AG04450 (cell line): ENCODE results near the gene DNASE2. TPM values are rescaled to one million over a fixed set of nuclear protein-coding genes. Genes with fewer than 3 reads are reported as not detected.
"Not testable (repeated sequence)": the region's sequence is repeated elsewhere in the genome, so short reads cannot be mapped to it uniquely, and the experiment has no call there.

Experiments used
- CTCF ChIA-PET: fragments of 300-600, 350-600 bp; formaldehyde crosslinking; extraction: SDS; loops from one replicate; lab custom pipeline; 2022; ENCODE audit warnings: antibody characterized with exemption, inconsistent platforms; lab: Charles Lee
- POLR2A ChIA-PET: fragments of 350-600 bp; formaldehyde crosslinking; extraction: SDS; loops from one replicate; lab custom pipeline; 2021; ENCODE audit warnings: antibody characterized with exemption, inconsistent platforms; lab: Yijun Ruan, JAX
- DNase-seq: peaks from one replicate; pipeline ENCODE4 v3.0.0-alpha.2; 2011; ENCODE audit warnings: low read depth, low spot score
- H3K27ac ChIP-seq: one replicate; pipeline ENCODE4 v1.5.1; 2012; ENCODE audit warnings: low read depth, low read length, control low read depth
- H3K27me3 ChIP-seq: one replicate; pipeline ENCODE4 v1.6.0; 2012; ENCODE audit warnings: low read length; ENCODE audit not compliant: control insufficient read depth, insufficient read depth
- H3K4me3 ChIP-seq: 2 replicates; pipeline ENCODE4 v1.5.1; 2011; ENCODE audit warnings: mild to moderate bottlenecking, low read depth, low read length, control low read depth
- H3K9me3 ChIP-seq: 2 replicates; pipeline ENCODE4 v1.5.1; 2012; ENCODE audit warnings: low read length; ENCODE audit not compliant: control insufficient read depth, insufficient read depth
- polyA plus RNA-seq: library from polyadenylated mRNA; depleted of rRNA; stranded (reverse); fragments of >200 nt; gene quantifications from 2 replicates; pipeline ENCODE4 v1.2.3, GENCODE V29; 2011
- TF ChIP-seq, protein P1 (sequence below): IDR thresholded peaks from 2 replicates; pipeline ENCODE4 v1.5.1; 2011; ENCODE audit warnings: low read depth, low read length, control low read depth, inconsistent platforms

Gene DNASE2
- polyA plus RNA-seq, 1 experiment, result 28.9 TPM

DNA sequence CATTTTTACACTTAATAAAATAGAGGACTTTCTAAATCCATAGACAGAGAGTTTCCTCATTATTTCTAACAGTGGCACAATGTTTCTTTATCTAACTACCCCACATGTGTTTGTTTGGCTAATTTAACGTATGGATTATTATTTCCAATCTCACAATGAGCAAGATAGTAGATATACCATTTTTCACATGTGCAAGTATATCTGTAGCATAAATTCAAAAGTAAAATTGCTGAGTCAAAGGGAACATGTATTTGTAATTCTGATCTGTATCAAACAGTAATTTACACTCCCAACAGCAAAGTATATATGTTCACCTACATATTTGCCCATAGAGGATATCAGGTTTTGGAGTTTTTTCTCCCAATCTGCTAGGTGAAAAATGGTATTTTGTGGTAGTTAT lies 24.6 kb downstream of the DNASE2 start:
- Histone ChIP-seq H3K27ac (no peak overlapping the region), H3K9me3 (peaks cover 7% of the 10 kb centered on the region; the same call in 1 of the 2 replicates), H3K27me3 (no peaks in the 10 kb centered on the region), H3K4me3 (no peak overlapping the region)
- POLR2A ChIA-PET, result no interaction called here
- no peak for DNase-seq
- TF ChIP-seq, protein P1, sequence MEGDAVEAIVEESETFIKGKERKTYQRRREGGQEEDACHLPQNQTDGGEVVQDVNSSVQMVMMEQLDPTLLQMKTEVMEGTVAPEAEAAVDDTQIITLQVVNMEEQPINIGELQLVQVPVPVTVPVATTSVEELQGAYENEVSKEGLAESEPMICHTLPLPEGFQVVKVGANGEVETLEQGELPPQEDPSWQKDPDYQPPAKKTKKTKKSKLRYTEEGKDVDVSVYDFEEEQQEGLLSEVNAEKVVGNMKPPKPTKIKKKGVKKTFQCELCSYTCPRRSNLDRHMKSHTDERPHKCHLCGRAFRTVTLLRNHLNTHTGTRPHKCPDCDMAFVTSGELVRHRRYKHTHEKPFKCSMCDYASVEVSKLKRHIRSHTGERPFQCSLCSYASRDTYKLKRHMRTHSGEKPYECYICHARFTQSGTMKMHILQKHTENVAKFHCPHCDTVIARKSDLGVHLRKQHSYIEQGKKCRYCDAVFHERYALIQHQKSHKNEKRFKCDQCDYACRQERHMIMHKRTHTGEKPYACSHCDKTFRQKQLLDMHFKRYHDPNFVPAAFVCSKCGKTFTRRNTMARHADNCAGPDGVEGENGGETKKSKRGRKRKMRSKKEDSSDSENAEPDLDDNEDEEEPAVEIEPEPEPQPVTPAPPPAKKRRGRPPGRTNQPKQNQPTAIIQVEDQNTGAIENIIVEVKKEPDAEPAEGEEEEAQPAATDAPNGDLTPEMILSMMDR, result no peak
- CTCF ChIA-PET, result no interaction called here

DNA sequence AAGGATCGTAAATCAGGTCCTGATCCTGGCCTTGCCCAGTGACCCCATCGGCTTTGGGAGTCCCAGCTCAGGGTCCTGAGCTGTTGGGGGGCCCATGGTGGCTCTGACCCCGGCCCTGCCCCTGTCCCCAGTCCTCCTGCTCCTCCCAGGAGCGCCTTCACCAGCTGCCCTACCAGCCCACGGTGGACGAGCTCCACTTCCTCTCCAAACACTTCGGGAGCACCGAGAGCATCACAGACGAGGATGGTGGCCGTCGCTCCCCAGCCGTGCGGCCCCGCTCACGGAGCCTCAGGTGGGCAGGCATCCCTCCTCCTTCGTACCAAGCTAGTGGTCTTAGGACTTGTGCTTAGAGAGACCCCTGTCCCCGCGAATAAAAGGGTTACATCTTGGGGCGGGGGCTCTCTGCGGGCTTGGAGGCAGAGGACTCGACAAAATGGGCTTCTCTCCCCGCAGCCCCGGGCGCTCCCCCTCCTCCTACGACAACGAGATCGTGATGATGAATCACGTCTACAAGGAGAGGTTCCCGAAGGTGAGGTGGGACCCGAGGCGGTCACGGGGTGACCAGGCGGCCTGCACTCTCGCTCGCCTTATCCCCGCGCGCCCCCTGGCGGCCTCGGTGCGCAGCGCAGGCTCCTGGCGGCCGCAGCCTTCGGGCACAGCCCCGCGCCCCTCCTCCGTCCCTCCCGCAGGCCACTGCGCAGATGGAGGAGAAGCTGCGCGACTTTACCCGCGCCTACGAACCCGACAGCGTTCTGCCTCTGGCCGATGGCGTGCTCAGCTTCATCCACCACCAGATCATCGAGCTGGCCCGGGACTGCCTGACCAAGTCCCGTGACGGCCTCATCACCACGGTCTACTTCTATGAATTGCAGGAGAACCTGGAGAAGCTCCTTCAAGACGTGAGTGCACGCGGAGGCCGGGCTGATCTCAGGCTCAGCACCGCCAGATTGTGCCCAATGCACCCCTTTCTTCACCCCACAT lies 33.8 kb downstream of the DNASE2 start:
- no peak overlapping the region for H3K27ac ChIP-seq
- DNase-seq, result no peak
- TF ChIP-seq, protein P1, result peak; percentile 88
- H3K27me3 ChIP-seq, result peaks cover 12% of the 10 kb centered on the region
- ChIA-PET POLR2A (interaction anchor here (0.8 to 1.5 kb wide), 3 partner anchors 56 to 125 kb away, joined by 3 to 4 read pairs (median 3); partner anchors contain the start of gene JUNB), CTCF (interaction anchor here (0.6 to 9.9 kb wide), 55 partner anchors 10 to 283 kb away, joined by 3 to 247 read pairs (median 4); partner anchors contain the start of genes CALR, DNASE2, GET3 and RNASEH2A)
- no peaks in the 10 kb centered on the region for H3K9me3 ChIP-seq
- peak overlapping the region; percentile 42 for H3K4me3 ChIP-seq

DNA sequence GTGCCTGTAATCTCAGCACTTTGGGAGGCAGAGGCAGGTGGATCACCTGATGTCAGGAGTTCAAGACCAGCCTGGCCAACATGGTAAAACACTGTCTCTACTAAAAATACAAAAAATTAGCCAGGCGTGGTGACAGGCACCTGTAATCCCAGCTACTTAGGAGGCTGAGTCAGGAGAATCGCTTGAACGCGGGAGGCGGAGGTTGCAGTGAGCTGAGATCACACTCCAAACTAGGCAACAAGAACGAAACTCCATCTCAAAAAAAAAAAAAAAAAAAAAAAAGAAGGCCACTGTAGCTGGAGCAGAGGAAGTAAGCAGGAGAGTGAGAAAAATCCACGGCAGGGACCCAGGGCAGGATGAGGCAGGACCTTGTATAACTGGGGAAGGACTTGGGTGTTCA lies 34.6 kb downstream of the DNASE2 start:
- H3K4me3 ChIP-seq, H3K27ac ChIP-seq, DNase-seq, H3K9me3 ChIP-seq: not testable (repeated sequence)
- CTCF ChIA-PET, result interaction anchor here (0.6 to 9.9 kb wide), 23 partner anchors 9 to 171 kb away, joined by 3 to 247 read pairs (median 5); partner anchors contain the start of genes CALR, RNASEH2A, RTBDN and TNPO2
- peaks cover 16% of the 10 kb centered on the region for H3K27me3 ChIP-seq
- POLR2A ChIA-PET, result interaction anchor here (1.1 to 1.5 kb wide), 2 partner anchors 55 to 124 kb away, joined by 3 read pairs; partner anchors contain the start of gene JUNB

DNA sequence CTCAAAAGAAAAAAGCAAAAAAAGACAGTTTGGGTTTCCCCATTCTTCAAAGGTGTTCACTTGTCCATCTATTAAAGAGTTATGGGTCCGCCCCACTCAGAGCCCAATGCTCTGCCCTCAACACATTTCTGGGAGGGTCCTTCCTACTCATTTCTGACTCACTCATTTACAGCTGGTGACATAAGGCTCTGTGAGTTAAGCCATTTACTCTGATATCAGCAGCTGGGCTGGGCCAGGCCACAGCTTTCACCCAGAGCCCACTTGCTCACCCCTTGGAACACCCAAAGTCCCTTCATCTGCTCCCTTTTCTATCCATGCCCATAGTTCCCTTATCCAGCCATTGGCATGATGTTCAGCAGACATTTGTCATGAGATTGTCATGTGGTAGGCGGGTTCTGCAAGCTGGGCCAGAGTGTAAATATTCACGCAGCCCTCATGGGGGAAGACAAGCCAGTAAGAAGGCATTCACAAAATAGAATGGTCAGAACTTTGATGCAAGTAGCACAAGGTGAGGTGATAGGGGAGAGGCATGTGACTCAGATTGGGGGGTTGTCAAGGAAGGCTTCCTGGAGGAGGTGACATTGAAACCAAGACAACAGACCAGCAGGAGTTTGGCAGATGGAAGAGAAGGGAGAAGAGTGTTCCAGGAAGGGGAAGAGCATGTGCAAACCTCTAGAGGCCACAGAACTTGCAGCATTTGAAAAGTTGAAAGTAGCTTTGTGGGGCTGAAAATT lies 37.1 kb downstream of the DNASE2 start:
- peaks cover 35% of the 10 kb centered on the region for H3K27me3 ChIP-seq
- POLR2A ChIA-PET, result no interaction called here
- no peak for DNase-seq
- CTCF ChIA-PET, result interaction anchor here (9.9 kb wide), 1 partner anchor 81 kb away, joined by 247 read pairs; no protein-coding TSS in a partner anchor
- no peak overlapping the region for H3K4me3 ChIP-seq
- H3K9me3 ChIP-seq, result peaks cover 5% of the 10 kb centered on the region; the same call in 1 of the 2 replicates
- TF ChIP-seq, protein P1, result no peak
- no peak overlapping the region for H3K27ac ChIP-seq

DNA sequence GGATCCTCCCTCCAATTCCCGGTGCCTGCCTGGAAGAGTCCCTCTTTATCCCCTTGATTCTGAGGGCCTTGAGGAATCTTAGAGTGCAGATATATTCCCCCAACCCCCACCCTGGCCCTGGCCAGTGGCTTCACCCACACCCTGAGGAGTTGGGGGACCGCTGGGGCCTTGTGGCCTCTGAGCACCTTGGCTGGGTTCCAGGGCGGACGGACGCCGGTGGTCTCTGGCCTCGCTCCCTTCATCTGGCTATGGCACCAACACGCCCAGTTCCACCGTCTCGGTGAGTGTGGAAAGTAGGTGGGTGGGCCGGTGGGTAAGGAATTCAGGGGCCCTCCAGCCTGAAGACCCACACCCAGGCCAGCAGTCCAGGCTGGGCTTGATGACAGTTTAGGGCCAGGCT lies 37.9 kb downstream of the DNASE2 start:
- Histone ChIP-seq H3K27ac (no peak overlapping the region), H3K9me3 (peaks cover 5% of the 10 kb centered on the region; the same call in 1 of the 2 replicates), H3K27me3 (peaks cover 44% of the 10 kb centered on the region), H3K4me3 (no peak overlapping the region)
- no peak for DNase-seq
- ChIA-PET POLR2A (no interaction called here), CTCF (no interaction called here)
- TF ChIP-seq, protein P1, result no peak
